DMS114 treated with DMSO at 0.1 percent for 48 hours (cell line): ENCODE results near the gene MVB12B.

Experiments
- DNase-seq: peaks from one replicate; lab custom pipeline; 2025; ENCODE audit not compliant: unreplicated experiment; lab: John Stamatoyannopoulos, UW

Gene MVB12B

DNA sequence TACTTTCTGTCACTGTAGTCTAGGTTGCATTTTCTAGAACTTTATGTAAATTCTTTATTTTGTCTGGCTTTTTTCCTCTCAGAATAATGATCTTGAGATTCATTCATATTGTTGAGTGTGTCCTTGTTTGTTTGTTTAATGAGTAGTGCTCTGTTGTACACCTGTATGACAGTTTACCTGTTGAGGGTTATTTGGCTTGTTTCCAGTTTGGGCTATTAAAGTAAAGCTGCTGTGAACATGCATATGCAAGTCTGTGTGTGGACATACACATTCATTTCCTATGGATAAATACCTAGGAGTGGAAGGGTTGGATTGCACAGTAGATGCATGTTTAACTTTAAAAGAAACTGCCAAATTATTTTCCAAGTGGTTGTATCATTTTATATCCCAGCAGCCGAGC, 30.4 kb downstream of the MVB12B start:
- DNase-seq, result no peak

DNA sequence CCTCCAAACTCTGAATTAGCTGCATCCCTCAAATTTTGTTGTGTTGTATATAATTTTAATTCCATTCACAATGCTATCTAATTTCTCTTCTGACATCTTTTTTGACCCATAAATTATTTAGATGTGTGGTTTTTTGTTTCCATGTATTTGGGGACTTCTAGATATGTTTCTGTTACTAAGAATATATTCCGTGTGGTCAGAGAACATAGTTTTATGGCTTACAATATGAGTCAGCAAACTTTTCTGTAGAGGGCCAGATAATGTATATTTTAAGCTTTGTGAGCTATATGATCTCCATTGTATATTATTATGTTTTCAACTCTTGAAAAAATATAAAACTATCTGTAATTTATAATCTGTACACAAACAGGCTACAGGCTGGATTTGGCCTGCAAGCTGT, 33.4 kb downstream of the MVB12B start:
- no peak for DNase-seq

DNA sequence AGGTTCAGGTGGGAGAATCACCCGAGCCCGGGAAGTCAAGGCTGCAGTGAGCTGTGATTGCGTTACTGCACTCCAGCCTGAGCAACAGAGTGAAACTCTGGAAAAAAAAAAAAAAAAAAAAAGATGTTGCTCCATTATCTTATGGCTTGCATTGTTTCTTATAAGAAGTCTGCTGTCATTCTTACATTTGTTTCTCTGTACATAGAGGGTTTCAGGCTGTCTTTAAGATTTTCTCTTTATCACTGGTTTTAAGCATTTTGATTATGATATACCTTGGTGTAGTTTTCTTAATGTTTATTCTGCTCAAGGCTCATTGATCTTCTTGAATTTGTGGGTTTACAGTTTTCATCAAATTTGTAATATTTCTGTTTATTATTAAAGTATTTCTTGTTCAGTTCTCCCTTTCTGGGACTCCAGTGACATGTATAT, 35.2 kb downstream of the MVB12B start:
- DNase-seq, result no peak

DNA sequence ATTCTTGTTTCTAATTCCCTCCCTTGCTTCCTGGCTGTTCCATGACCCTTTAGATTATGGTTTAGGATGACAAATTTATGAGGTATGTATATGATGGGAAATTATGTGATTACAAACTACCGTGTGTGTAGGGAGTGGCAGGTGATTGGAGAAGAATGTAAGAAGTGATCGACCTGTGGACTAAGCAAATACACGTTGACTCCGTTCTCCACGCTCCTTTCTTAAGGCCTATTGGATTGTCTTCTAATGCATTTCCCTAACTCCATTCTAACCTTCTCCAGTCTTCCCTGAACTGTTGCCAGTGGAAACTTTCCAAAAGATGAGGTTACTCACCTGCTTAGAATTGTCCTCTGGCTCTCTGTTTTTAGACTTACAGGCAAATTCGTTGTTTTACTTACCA, 36.6 kb downstream of the MVB12B start:
- no peak for DNase-seq

DNA sequence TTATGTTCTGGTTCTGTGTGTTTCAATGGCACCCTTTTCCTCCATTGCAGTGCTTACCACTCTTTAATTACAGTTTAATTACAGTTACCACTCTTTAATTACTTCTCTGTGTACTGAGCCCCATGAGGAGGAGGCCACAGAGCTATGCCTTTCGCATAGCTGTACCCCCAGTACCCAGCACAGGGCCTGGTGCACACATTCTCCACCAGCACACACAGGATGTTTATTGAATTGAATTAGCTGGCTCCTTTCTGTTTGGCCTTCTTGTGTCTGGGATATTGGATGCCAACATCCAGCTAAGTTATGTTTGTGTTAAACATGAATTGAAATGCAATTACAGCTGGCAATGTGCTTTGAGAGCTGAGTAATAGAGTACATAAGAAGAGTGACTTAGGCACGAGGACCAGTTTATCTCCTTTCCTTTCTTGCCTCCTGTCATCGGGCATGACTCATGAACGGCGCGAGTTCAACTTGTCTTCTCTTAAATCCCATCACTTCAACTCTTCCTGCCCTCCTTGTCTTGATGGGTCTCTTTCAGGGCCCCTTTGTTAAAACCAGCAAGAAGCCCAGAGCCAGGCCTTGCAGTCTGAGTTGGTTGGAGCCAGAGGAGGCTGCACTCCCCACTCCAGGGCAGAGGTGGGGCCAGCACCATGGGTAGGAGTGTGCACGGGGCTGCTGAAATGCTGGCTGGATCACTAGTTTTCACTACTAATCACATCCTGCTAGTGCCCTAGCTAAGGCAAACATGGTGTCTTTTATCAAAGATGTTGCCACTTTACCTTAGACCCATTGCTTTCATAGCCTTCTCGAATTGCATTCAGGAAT, 37.4 kb downstream of the MVB12B start:
- DNase-seq, result no peak

DNA sequence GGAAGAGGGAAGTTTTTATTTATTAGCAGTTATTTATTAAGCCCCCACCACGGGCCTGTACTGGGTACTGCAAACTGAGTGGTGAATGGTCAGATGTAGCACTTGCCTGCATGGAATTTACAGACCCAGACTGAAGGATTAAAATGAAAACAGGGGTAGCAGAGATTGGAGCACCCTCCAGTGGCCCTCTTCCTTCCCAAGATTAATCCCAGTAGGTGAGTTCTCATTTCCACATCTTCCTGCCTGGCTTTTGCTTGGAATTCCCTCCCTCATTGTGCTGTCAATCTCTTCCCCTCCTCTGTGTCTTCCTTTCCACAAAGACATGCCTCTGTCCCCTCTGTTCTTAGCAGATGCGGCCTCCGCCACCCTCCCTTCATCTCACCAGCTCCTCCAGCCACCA, 39.2 kb downstream of the MVB12B start:
- DNase-seq, result no peak

DNA sequence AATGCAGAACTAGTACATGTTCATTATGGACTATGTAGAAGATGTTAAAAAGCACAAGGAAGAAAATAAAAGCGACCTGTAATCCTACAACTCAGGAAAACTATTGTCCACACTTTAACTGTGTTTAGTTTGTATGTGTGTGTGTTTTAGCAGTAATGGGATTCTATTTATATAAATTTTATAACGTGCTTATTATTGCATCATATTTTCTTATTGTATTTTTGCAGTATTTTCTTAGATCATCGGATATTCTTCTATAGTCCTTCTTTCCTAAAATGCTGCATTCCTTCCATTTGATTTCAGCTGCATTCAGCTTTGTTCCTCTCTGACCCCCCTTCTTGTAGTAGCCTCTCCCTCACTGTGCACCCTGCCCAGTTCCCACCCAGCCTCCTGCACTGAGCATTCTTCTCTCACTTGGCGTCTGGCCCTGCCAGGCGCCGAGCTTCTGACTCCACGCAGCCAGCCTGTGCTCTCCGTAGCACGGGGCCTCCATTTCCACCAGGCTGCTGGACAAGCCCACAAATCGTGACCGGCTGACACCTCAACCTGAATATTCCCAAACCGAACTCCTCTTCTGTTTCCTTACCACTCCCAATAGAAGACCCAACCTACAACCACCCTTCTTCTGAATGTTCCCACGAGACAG, 39.9 kb downstream of the MVB12B start:
- DNase-seq, result no peak

DNA sequence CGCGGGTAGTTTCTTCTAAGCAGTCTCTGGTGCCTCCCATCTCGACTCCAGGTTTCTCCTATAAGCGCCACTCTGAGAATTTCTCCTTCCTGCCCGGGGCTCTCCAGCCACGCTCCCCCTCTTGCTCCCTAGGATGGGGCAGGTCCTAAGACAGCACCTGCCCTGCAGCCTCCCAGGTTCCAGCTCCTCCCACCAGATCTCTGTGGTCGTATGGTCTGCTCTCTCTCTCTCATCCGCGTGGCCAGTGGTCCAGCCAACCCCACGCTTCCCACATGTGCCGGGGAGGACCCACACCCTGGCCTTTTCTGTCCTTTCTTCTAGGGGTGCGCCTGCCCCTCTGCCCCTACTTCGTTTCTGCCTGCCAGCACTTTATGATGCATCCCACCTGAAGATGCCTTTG, 40.5 kb downstream of the MVB12B start:
- DNase-seq, result no peak

DNA sequence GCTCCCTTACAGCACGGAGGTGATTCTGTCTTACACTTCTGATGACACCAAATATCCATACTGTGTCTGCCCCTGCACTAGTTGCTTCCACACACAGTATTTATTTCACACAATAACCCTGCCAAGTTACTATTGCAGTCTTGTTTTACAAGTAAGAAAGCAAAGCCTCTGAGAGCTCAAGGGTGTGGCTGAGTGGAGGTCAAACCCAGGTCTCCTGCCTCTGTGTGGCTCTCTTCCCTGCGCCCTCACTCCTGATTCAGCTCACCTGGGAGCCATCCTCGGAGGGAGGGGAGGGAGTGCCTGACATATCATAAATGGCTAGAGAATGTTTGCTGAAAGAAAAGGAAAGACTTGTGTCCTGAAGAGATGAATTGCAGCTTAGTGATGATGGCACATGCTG, 41.0 kb downstream of the MVB12B start:
- no peak for DNase-seq

DNA sequence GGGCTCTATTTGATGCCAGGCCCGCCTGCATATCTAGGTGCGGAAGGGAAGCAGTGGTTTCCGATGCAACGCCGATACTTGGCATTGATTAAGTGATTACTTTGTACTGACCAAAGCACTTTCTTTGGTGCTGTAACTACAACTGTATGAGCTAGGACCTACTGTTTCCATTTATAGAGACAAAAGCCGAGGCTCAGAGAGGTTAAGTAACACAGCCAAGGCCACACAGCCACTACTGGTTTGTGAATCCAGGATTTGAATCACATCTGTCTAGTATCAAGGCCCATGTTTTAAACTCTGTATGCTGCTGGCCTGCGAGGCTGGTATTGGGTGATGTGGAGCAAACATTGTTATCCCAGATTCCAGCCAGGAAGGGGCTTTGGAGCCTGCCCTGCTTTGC, 41.4 kb downstream of the MVB12B start:
- DNase-seq, result no peak

DNA sequence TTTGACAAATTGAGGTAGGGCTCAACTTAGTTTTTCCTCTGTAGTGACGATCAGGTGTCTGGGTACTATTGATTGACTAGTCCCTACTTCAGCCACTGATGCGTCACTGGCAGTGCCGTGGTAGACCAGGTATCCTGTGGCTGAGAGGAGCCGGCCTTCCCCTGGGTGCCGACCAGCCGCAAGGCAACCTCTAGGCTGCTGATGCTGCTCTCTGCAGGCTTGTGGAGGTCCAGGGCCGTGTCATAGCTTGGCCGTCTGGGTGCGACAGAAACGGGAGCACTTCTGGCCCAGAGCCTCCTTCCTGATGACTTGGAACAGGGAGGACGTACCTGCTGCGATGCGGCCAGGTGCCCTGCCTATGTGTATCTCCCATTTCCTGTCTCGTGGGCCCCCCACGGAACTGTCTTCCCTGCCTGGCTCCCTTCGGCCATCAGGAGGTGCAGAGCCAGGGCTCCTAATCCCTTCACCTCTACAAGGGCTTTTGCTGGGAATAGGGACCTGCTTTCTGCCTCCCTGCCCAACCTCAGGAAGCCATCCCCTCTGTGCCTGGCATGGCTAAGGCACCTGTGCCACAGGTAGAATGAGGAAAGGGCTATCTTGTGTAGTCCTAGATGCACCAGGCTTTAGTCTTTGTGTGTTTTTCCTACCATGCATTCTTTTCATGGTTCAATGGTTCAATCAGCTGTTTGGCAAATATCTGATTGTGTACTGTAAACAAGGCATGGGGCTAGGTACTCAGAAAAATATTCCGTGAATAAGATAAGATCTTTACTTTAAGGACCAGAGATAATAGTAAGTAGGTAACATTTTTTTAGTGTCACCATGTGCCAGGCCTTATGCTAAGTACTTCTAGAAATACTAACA, 44.6 kb downstream of the MVB12B start:
- no peak for DNase-seq

DNA sequence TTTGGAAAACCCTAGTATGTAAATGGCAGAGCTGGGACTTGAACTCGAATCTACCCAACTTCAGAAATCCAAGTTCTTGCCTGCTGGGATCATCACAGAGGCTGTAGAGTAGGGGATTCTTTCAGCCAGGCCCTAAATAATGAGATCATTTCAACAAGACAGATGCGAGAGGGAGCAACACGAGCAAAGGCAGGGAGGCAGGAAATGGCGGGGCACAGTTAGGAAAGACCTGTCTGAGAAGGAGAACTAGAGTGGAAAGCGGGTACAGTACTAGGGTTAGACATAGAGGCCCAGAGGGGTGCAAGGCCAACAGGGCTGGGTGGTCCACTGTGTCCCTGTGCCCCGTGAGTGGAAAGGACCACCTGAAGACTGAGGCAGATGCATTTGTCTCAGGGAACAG, 46.1 kb downstream of the MVB12B start:
- DNase-seq, result no peak

DNA sequence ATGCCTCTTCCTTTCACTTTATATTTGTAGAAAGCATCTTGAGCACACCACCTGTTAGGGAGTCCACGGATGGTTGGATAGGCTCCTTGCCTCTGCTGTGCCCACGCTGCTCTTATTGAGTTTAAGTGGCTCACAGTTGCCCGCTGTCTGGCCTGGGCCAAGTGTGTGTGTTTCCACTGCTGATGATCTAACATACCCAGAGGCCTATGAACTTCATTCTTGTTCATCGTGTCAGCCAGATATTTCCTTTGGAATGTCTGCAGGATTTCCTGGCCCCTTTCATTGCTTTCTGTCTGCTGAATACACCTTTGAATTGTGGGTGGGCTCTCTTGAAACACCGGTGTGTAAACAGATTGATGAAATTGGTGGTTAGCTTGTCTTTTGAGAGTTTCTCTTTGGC, 46.6 kb downstream of the MVB12B start:
- DNase-seq, result no peak

DNA sequence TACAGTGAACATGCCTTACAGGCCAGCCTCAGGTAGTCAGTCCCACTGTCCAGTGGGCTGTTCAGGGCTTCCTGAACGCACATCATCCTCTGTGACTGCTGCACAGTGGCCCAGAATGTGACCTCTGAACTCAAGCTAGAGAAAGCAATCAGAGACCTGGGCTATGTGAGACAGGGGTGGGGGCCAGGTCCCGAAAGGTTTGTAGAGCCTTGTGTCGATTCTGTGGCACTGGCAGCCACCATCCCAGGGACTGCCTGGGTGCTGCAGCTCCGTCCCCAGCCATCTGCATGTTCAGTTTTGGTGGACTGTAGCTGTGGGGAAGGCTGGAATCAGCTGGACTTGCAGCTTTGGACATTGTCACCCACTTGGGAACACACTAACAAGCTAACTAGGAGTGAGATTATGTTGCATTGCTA, 47.7 kb downstream of the MVB12B start:
- no peak for DNase-seq

DNA sequence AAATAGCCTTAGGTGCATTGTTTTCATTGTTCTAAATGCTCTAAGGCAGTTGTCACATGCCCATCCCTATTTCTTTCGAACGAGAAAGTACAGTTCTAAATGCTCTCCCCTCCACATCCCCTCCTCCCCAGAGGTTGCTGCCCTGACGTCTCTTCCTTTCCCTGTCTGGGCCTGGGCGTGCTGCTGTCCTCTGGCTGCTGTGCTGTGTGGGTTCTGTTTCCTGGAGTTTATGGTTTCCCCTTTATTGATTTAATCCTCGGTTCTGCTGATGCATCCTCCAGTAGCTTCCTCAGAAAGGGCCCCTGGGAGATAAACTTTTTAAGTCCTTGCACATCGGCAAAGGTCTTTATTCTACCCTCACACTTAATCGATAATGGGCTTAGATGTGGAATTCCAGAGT, 48.8 kb downstream of the MVB12B start:
- no peak for DNase-seq

DNA sequence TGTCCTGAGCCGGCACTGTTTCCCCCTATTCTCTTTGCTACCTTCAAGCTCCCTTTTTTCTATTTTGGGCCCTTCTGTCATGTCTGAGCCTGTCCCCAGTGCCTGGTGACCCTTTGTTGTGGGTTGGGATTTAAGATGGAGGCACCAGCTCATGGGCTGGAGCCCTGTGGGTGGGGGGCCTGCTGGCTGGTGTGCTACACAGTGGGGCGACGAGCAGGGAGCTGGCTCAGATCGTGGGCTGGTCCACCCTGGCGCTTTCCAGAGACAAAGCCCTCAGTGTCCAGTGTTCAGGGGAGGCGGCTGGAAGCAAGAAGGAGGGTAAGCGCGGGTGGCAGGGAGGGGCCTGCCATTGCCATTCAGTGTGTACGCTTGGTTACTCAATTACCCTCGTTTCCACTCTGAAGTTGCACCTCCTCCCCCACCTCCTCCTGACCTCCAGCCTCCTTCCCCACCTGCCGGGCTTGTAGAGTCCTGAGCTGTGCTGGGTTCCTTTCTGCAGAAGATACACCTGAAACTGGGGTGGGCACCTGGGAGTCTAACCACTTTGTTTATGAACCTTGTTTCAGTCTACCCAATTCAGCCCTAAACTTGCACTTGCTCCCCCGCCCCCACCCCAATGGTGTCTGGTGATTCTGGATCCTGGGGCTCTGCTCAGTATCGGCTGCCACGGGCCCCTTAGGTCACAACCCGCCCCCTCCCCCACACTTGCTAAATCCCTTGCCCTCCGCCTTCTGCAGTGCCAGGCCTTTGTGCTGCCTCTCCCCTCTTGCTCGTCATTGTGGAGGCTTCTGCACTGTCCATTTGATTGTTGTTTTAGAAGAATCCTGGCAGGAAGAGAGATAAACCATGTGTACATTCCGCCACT, 49.9 kb downstream of the MVB12B start:
- no peak for DNase-seq

DNA sequence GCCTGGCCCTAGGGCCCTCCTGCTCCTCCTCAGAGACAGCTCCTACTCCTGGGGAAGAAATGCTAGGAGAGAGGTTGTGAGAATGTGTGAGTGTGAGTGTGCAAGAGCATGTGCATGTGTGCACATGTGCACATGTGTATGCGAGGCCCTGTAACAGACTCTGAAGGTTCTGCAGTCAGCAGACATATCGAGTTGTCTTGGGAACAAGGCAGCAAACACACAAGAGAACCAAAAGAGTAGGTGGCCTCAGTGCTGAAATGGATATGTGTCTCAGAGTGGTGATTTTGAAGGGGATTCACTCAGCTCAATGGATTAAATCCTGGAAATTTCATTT, 50.5 kb downstream of the MVB12B start:
- DNase-seq, result no peak

DNA sequence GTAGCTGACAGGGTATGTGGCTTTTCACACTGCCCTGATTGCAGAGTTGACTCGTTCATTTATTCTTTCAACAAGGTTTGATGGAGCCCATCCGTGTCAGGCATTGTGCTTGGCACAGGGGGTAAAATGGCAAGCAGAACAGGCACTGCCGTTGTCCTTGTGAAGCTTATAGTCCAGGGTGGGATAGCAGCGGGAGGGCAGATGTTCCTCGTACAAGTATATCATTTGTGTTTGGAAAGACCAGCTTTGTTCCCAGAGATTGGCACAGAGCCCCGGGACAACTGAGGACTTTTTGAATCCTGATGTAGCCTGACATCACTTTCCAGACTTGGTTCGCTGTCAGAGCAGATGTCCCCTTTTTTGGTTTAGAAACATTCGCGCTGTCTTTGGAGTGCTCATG, 50.9 kb downstream of the MVB12B start:
- no peak for DNase-seq

DNA sequence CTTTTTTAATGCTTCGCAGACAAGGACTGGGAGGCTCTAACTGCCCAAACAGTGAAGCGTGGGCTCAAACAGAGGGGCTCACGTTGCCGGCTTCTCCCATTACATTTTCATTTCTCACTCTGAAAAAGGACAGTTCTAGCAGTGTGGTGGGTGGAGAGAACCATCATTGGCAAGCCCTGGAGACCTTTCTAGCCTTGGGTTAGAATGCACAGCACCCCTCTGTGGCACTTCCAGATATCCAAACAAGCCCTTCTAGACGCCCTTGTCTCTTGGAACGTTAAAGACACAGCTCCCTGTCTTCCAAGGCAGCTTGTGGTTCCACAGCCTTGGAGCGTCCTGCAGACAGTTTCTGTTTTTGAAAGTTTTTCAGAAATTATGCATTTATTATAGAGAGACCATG, 52.1 kb downstream of the MVB12B start:
- no peak for DNase-seq

DNA sequence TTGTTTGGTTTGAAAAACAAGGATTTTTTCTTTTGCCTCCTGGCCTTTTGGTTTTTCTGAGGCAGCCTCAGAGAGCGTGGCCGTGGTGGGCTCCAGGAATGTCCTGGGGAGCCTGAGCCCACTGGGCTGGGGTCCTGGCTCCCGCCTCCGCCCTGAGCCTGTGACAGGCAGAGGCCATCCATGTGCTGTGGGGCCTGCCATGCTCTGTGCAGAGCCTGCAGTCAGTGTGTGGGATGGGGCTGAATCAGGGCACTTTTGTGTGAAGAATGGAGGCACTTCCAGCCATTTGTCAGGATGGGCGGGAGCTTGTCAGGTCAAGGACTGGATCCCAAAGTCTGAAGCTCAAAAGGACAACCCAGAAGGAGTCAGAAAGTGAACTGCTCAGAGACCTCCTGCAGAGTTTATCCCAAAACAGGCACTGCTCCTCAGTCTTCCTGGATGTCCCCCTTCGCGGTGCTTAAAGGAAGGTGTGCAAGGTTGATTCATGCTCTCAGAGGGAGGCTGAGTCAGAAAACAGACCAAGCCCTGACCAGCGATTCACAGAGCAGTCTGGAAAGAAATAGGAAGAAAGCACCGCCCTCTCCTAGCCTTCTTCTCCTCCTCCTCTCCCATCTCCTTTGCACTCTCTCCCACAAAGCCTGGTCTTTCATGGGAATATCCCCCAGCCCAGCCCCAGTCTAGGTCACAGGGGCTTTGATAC, 53.2 kb downstream of the MVB12B start:
- DNase-seq, result no peak
